Transverse colon (tissue), 4 donors: ENCODE measurements around the gene PAQR7. TPM values are rescaled to one million over a fixed set of nuclear protein-coding genes. Genes with fewer than 3 reads are reported as not detected.

Source experiments
- DNase-seq: peaks from one replicate; pipeline ENCODE4 v3.0.0-alpha.2; 2019
- H3K27ac ChIP-seq, 4 donors: fragments of 200-600 bp; sonication (generic); 2 replicates each; pipeline ENCODE4 v1.5.1; 2016 to 2018; ENCODE audit warnings: inconsistent platforms in 4 of 4
- H3K27me3 ChIP-seq: fragments of 200-600 bp; sonication (generic); 2 replicates; pipeline ENCODE4 v1.5.1; 2017; ENCODE audit warnings: inconsistent platforms
- H3K36me3 ChIP-seq, 4 donors: fragments of 200-600 bp; sonication (generic); 2 replicates each; pipeline ENCODE4 v1.5.1; 2017 to 2019; ENCODE audit warnings: inconsistent platforms in 4 of 4
- H3K4me1 ChIP-seq, 4 donors: fragments of 200-600 bp; sonication (generic); 2 replicates each; pipeline ENCODE4 v1.5.1; 2017 to 2020; ENCODE audit warnings: inconsistent platforms in 4 of 4
- H3K4me3 ChIP-seq, 4 donors: fragments of 200-600 bp; sonication (generic); 1 replicate in 1 of 4; 2 replicates in 3 of 4; pipeline versions ENCODE4 v1.5.1 to v1.6.1; 2017 to 2019; ENCODE audit warnings: inconsistent platforms in 4 of 4
- H3K9me3 ChIP-seq, 2 donors: fragments of 200-600 bp; sonication (generic); 2 replicates each; pipeline ENCODE4 v1.5.1; 2017 to 2019; ENCODE audit warnings: inconsistent platforms in 2 of 2
- EP300 ChIP-seq: sonication (generic); formaldehyde crosslinking; IDR thresholded peaks from one replicate; pipeline ENCODE4 v1.6.1; 2017; ENCODE audit warnings: antibody characterized with exemption, low read depth
- POLR2A ChIP-seq: fragments of 450-650 bp; IDR thresholded peaks from one replicate; pipeline ENCODE4 v1.6.1; 2016; ENCODE audit warnings: antibody characterized with exemption, mild to moderate bottlenecking, moderate library complexity
- POLR2AphosphoS5 ChIP-seq, 3 donors: sonication (generic); formaldehyde crosslinking; IDR thresholded peaks; one replicate each; pipeline ENCODE4 v1.6.1; 2016; ENCODE audit warnings: antibody characterized with exemption in 3 of 3
- WGBS, 2 donors: methylation state at CpG; one replicate each; pipeline ENCODE4 v1.1.5; 2018; ENCODE audit warnings: low coverage in 1 of 2; 5-methylcytosine and 5-hydroxymethylcytosine counted together
- in situ Hi-C, 4 donors: fragments of 200-750 bp; cut with MboI; loops; one replicate each; pipeline versions ENCODE4 v1.15.0 to v1.15.1; 2017; ENCODE audit warnings: low sequenced_read_pairs in 3 of 4, low pct_ligation_motif_present in 1 of 4, low pct_unique_long_range_greater_than_20kb in 1 of 4
- intact Hi-C: fragments of 100-400 bp; cut with DNase I; formaldehyde crosslinking; loops from one replicate; pipeline ENCODE4 v1.15.1; 2023; ENCODE audit warnings: low total_unique reads
- total RNA-seq, 4 donors: library from RNA; depleted of rRNA; stranded (reverse); fragments of >200 nt; gene quantifications; one replicate each; pipeline ENCODE4 v1.1.0, GENCODE V29; 2016
- TF ChIP-seq, protein P1 (sequence below), 5 experiments: fragments of 200-600 bp in 3 of 5; fragments of 450-650 bp in 2 of 5; sonication (generic) in 3 of 5; IDR thresholded peaks; 1 replicate in 2 of 5; 2 replicates in 3 of 5; pipeline ENCODE4 v1.5.1; 2016 to 2017; ENCODE audit warnings: antibody characterized with exemption in 5 of 5, inconsistent platforms in 3 of 5, mild to moderate bottlenecking in 2 of 5, moderate library complexity in 1 of 5

The PAQR7 gene
- total RNA-seq, 4 donors from 2014 or later: 2.0 to 2.4 (median 2.4) TPM; not detected in 1

DNA sequence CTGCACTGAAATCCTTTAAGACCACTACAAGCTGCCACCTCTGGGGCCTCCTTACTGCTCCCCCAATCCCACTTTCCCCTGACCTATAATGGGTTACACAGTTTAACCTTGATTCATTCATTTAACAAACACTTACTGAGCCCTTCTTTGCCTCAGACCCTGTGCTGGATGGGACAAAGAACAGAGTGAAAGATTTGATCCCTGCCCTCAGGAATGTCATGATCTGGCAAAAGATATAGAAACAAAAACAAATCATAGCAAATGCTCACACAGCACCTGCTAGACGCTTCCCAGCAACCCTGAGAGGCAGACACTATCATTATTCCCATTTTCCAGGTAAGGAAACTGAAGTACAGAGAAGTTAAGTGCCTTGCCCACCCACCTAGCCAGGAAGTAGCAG, 9.2 kb downstream of the PAQR7 start:
- DNase-seq: no peak
- no peak overlapping the region for H3K27ac ChIP-seq
- 33 to 68% methylated on average over 1 of the region's 1 CpG for WGBS, 2 donors
- in situ Hi-C loops: no loop called here
- H3K36me3 ChIP-seq: no peaks in the 10 kb centered on the region
- no peaks in the 10 kb centered on the region for H3K27me3 ChIP-seq
- H3K4me3 ChIP-seq: no peak overlapping the region
- TF ChIP-seq, protein P1, sequence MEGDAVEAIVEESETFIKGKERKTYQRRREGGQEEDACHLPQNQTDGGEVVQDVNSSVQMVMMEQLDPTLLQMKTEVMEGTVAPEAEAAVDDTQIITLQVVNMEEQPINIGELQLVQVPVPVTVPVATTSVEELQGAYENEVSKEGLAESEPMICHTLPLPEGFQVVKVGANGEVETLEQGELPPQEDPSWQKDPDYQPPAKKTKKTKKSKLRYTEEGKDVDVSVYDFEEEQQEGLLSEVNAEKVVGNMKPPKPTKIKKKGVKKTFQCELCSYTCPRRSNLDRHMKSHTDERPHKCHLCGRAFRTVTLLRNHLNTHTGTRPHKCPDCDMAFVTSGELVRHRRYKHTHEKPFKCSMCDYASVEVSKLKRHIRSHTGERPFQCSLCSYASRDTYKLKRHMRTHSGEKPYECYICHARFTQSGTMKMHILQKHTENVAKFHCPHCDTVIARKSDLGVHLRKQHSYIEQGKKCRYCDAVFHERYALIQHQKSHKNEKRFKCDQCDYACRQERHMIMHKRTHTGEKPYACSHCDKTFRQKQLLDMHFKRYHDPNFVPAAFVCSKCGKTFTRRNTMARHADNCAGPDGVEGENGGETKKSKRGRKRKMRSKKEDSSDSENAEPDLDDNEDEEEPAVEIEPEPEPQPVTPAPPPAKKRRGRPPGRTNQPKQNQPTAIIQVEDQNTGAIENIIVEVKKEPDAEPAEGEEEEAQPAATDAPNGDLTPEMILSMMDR (IDR thresholded peaks at IDR 0.05): no peak
- TF ChIP-seq EP300 (no peak), POLR2A (no peak), POLR2AphosphoS5 (IDR thresholded peaks at IDR 0.05) (no peak)
- H3K4me1 ChIP-seq: peaks cover 0 to 17% (median 14%) of the 10 kb centered on the region in 4 donors
- intact Hi-C loops: no loop called here
- H3K9me3 ChIP-seq: no peaks in the 10 kb centered on the region

DNA sequence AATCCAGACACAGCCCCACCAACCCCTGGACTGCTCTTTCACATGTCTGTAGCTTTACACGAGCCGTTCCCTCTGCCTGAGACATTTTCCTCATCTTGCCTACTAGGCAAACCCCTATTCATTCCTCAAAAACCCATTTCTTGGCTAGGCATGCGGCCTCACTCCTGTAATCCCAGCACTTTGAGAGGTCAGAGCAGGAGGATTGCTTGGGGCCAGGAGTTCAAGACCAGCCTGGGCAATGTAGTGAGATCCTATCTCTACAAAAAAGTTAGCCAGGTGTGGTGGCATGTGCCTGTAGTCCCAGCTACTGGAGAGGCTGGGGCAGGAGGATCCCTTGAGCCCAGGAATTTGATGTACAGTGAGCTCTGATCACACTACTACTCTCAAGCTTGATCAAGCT, 11.1 kb downstream of the PAQR7 start:
- TF ChIP-seq POLR2A (no peak), EP300 (no peak)
- TF ChIP-seq, protein P1 (IDR thresholded peaks at IDR 0.05): no peak
- Histone ChIP-seq H3K4me3 (no peak overlapping the region), H3K9me3 (no peaks in the 10 kb centered on the region), H3K4me1 (peaks cover 0 to 25% (median 17%) of the 10 kb centered on the region in 4 donors), H3K36me3 (no peaks in the 10 kb centered on the region), H3K27ac (no peak overlapping the region), H3K27me3 (no peaks in the 10 kb centered on the region)
- intact Hi-C loops (no loop called here), in situ Hi-C loops (no loop called here)
- DNase-seq: no peak
- 87 to 90% methylated on average over 3 of the region's 3 CpGs for WGBS, 2 donors

DNA sequence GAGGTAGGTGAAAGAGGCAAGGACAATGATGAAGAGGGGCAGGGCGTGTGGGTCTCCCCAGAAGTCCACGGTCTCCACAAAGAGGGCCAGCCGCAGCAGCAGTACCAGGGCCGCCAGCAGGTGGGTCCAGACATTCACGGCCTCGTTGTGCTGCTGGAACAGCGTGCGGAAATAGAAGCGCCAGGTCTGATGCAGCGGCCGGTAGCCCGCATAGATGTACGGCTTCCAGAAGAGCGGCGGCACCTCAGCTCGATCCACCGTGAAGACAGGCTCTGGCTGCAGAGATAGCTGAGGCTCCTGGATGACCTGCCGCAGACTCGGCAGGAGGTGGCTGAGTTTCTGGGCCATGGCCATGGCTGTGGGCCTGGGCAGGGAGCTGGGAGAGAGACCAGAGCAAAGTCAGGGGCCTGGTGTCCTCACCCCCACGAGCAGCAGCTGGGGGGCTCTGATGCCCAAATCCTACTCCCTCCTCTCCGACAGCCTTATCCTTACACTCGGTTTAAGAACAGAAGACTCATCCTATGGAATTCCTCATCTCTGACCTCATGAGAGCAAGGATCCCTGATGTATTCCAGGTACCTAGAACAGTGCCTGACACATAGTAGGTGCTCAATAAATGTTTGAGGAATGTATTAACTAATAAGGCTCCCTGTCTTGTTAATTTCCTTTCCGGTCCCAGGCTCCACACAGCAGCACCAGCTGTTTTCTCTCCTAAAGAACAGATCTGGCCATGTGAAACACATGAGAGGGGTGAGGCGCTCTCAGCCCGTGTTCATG, 11.8 kb downstream of the PAQR7 start:
- no peaks in the 10 kb centered on the region for H3K36me3 ChIP-seq
- 79 to 93% methylated on average over 2 to 25 of the region's 25 CpGs for WGBS, 2 donors

DNA sequence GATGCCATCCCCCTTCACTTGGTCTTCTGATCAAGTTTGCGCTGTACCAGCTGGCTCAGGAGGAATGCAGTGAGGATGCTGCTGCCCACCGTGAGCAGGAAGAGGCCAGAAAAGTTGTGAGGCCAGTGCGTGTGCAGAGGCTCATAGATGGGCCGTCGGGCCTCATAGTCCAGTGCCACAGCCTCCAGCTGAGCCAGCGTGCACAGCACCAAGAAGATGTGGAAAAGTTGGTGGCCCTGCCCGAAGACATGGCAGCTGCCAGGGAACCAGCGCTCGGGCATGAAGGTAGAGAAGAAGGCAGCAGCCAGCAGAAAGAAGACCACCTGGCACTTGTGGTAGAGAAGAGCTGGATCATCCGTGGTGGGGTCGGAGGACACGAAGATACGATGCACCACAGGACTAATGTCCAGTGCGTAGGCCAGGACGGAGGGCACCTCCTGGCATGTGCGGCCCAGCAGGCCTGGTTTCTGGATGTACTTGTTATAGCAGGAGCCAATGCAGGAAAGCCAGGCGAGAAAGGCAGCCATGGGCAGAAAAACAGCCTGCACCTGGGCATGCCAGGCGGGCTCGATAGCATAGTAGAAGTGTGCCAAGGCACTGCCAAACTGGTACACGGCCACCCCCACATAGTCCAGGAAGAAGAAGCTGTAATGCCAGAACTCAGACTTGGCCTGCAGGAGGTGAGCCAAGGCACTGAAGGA, 12.6 kb downstream of the PAQR7 start:
- in situ Hi-C loops: no loop called here
- Histone ChIP-seq H3K27ac (no peak overlapping the region), H3K36me3 (no peaks in the 10 kb centered on the region), H3K4me3 (no peak overlapping the region), H3K4me1 (peaks cover 6 to 33% (median 25%) of the 10 kb centered on the region in 4 donors), H3K27me3 (no peaks in the 10 kb centered on the region), H3K9me3 (no peaks in the 10 kb centered on the region)
- no peak for DNase-seq
- WGBS, 2 donors: 90 to 94% methylated on average over 4 to 20 of the region's 20 CpGs
- TF ChIP-seq POLR2AphosphoS5 (IDR thresholded peaks at IDR 0.05) (no peak), POLR2A (no peak), EP300 (no peak)
- TF ChIP-seq, protein P1 (IDR thresholded peaks at IDR 0.05): no peak
- intact Hi-C loops: no loop called here

More for the DNA sequence above, 11.8 kb downstream of the PAQR7 start:
- in situ Hi-C loops (no loop called here), intact Hi-C loops (no loop called here)
- no peak for DNase-seq
- no peaks in the 10 kb centered on the region for H3K9me3 ChIP-seq
- H3K4me3 ChIP-seq: no peak overlapping the region
- peaks cover 4 to 31% (median 22%) of the 10 kb centered on the region in 4 donors for H3K4me1 ChIP-seq
- H3K27ac ChIP-seq: no peak overlapping the region
- H3K27me3 ChIP-seq: no peaks in the 10 kb centered on the region
- TF ChIP-seq, protein P1 (IDR thresholded peaks at IDR 0.05): no peak
- TF ChIP-seq POLR2A (no peak), POLR2AphosphoS5 (IDR thresholded peaks at IDR 0.05) (no peak), EP300 (no peak)
